NOMO-1 (cell line): ENCODE data around the gene ANKAR.
"Not testable (repeated sequence)": the region's sequence is repeated elsewhere in the genome, so short reads cannot be mapped to it uniquely, and the experiment has no call there.

Experiments used
- DNase-seq, 2 experiments: peaks; one replicate each; lab custom pipeline; 2025; ENCODE audit not compliant: unreplicated experiment in 2 of 2; lab: John Stamatoyannopoulos, UW

The ANKAR gene

GRCh38 chr2:189698020-189698887 lies 23.8 kb downstream of the ANKAR start:
- DNase-seq, result peak in 1 of 2 experiments; percentile 50

- no peak for DNase-seq
Observed at GRCh38 chr2:189700681-189701080, 26.2 kb downstream of the ANKAR start.

GRCh38 chr2:189702071-189702470 lies 27.6 kb downstream of the ANKAR start:
- no peak for DNase-seq

- no peak for DNase-seq
Observed at GRCh38 chr2:189709501-189710221, 35.2 kb downstream of the ANKAR start.

GRCh38 chr2:189717593-189717992 lies 43.1 kb downstream of the ANKAR start:
- not testable (repeated sequence) for DNase-seq

- DNase-seq, result peak in 1 of 2 experiments; percentile 56
Observed at GRCh38 chr2:189719571-189719970, 45.1 kb downstream of the ANKAR start.

- DNase-seq, result no peak
Observed at GRCh38 chr2:189723192-189723591, 48.7 kb downstream of the ANKAR start.
